Activated CD8-positive, alpha-beta T cell treated with anti-CD3 and anti-CD28 coated beads for 36 hours (primary cell): ENCODE results near the gene PELO. TPM values are rescaled to one million over a fixed set of nuclear protein-coding genes. Genes with fewer than 3 reads are reported as not detected.

ENCODE experiments used
- ATAC-seq: fragments of 200-7000 bp; cut with Tn5 transposase; one replicate; pipeline ENCODE4 v1.10.0; 2021; ENCODE audit warnings: mild to moderate bottlenecking, moderate library complexity
- CTCF ChIA-PET: fragments of 350-600 bp; sonication (Branson Sonifier 250); formaldehyde crosslinking; loops from one replicate; lab custom pipeline; 2021; ENCODE audit warnings: antibody characterized with exemption; lab: Charles Lee
- POLR2A ChIA-PET: fragments of 350-600 bp; sonication (Branson Sonifier 250); formaldehyde crosslinking; loops from one replicate; lab custom pipeline; 2021; ENCODE audit warnings: antibody characterized with exemption; lab: Charles Lee
- DNase-seq: peaks from one replicate; pipeline ENCODE4 v3.0.0-alpha.2; 2020
- H3K27ac Mint-ChIP-seq: one replicate; pipeline ENCODE4 v1.8.0; 2021; ENCODE audit warnings: mild to moderate bottlenecking, mixed read lengths
- H3K27me3 Mint-ChIP-seq: one replicate; pipeline ENCODE4 v1.8.0; 2021; ENCODE audit warnings: mixed read lengths
- H3K36me3 Mint-ChIP-seq: one replicate; pipeline ENCODE4 v1.8.0; 2021; ENCODE audit warnings: low read depth, mixed read lengths
- H3K4me1 Mint-ChIP-seq: one replicate; pipeline ENCODE4 v1.8.0; 2021; ENCODE audit warnings: low read depth, mixed read lengths
- H3K4me3 Mint-ChIP-seq: one replicate; pipeline ENCODE4 v1.8.0; 2021; ENCODE audit warnings: mild to moderate bottlenecking, moderate library complexity, mixed read lengths
- H3K9me3 Mint-ChIP-seq: one replicate; pipeline ENCODE4 v1.8.0; 2021; ENCODE audit warnings: mixed read lengths
- intact Hi-C: fragments of 100-400 bp; cut with micrococcal nuclease; formaldehyde crosslinking; loops from one replicate; pipeline ENCODE4 v1.10.0; 2022
- total RNA-seq, 2 experiments: library from RNA; stranded (reverse); gene quantifications; one replicate each; pipeline ENCODE4 v1.2.3, GENCODE V29; 2021
- TF ChIP-seq, protein P1 (sequence below): fragments of 200-600 bp; IDR thresholded peaks from one replicate; pipeline ENCODE4 v1.8.0; 2022; ENCODE audit warnings: antibody characterized with exemption, mild to moderate bottlenecking

The PELO gene
- total RNA-seq, 2 experiments from 2014 or later = 25.4 to 26.0 TPM

GRCh38 chr5:52829664-52830063, 41.9 kb downstream of the PELO start:
- intact Hi-C loops = no loop called here
- Mint-ChIP-seq H3K9me3 (peaks cover 6% of the 10 kb centered on the region), H3K27me3 (no peaks in the 10 kb centered on the region), H3K27ac (no peak overlapping the region), H3K4me3 (no peak overlapping the region), H3K36me3 (peaks cover 3% of the 10 kb centered on the region), H3K4me1 (peaks cover 16% of the 10 kb centered on the region)
- TF ChIP-seq, protein P1, sequence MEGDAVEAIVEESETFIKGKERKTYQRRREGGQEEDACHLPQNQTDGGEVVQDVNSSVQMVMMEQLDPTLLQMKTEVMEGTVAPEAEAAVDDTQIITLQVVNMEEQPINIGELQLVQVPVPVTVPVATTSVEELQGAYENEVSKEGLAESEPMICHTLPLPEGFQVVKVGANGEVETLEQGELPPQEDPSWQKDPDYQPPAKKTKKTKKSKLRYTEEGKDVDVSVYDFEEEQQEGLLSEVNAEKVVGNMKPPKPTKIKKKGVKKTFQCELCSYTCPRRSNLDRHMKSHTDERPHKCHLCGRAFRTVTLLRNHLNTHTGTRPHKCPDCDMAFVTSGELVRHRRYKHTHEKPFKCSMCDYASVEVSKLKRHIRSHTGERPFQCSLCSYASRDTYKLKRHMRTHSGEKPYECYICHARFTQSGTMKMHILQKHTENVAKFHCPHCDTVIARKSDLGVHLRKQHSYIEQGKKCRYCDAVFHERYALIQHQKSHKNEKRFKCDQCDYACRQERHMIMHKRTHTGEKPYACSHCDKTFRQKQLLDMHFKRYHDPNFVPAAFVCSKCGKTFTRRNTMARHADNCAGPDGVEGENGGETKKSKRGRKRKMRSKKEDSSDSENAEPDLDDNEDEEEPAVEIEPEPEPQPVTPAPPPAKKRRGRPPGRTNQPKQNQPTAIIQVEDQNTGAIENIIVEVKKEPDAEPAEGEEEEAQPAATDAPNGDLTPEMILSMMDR = no peak
- ATAC-seq (no peak), DNase-seq (no peak)
- POLR2A ChIA-PET = no interaction called here
- CTCF ChIA-PET = no interaction called here

- ChIA-PET CTCF (no interaction called here), POLR2A (no interaction called here)
- Mint-ChIP-seq H3K9me3 (peaks cover 6% of the 10 kb centered on the region), H3K27ac (no peak overlapping the region), H3K36me3 (peaks cover 3% of the 10 kb centered on the region), H3K4me3 (no peak overlapping the region), H3K27me3 (no peaks in the 10 kb centered on the region), H3K4me1 (peaks cover 9% of the 10 kb centered on the region)
- DNase-seq (no peak), ATAC-seq (no peak)
- TF ChIP-seq, protein P1 = no peak
- intact Hi-C loops = no loop called here
These were observed 42.9 kb downstream of the PELO start for GRCh38 chr5:52830650-52831049.

DNA sequence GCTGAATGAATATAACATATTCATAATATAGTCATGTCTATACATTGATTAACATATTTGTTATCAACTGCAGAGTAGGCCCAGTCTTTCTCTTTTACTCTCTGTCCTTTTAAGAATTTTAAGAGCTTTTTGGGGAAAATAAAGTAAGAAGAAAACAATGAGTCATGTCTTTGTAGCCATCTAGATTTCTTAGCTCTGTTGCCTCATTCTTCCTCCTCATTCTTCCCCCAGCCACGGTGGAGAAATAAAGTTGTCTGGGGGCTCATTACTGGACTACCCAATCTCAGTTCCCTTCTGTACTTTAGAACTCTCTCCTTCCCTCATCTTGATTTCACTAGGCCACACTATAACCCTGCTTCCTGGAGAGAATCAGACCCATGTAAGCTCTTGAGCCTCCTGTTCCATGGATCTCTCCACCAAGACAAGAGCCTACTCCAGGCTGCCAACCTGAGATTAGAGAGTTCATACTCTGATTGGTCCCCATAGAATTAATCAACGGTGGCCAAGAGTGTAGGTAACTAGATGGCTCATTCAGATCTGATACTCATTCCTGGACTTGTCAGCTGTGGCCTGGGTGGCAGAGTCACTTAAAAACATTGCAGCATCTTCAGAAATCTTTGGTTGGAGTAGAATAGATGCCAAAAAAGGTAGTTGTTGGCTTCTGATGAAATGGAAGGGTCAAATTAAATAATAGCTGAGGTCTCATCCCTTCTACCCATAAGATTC, 44.2 kb downstream of the PELO start:
- ChIA-PET POLR2A (interaction anchor here (1.5 kb wide), 1 partner anchor 32 kb away, joined by 6 read pairs; no protein-coding TSS in a partner anchor), CTCF (no interaction called here)
- Mint-ChIP-seq H3K36me3 (peaks cover 3% of the 10 kb centered on the region), H3K27me3 (no peaks in the 10 kb centered on the region), H3K9me3 (peaks cover 6% of the 10 kb centered on the region), H3K27ac (no peak overlapping the region), H3K4me3 (no peak overlapping the region), H3K4me1 (peaks cover 3% of the 10 kb centered on the region)
- intact Hi-C loops = no loop called here
- TF ChIP-seq, protein P1 = no peak
- no peak for ATAC-seq
- DNase-seq = no peak

GRCh38 chr5:52834320-52834719, 46.6 kb downstream of the PELO start:
- Mint-ChIP-seq H3K4me3 (no peak overlapping the region), H3K9me3 (no peaks in the 10 kb centered on the region), H3K4me1 (peaks cover 3% of the 10 kb centered on the region), H3K36me3 (no peaks in the 10 kb centered on the region), H3K27me3 (no peaks in the 10 kb centered on the region), H3K27ac (no peak overlapping the region)
- no peak for ATAC-seq
- CTCF ChIA-PET = no interaction called here
- POLR2A ChIA-PET = no interaction called here
- intact Hi-C loops = no loop called here
- DNase-seq = no peak
- TF ChIP-seq, protein P1 = no peak

DNA sequence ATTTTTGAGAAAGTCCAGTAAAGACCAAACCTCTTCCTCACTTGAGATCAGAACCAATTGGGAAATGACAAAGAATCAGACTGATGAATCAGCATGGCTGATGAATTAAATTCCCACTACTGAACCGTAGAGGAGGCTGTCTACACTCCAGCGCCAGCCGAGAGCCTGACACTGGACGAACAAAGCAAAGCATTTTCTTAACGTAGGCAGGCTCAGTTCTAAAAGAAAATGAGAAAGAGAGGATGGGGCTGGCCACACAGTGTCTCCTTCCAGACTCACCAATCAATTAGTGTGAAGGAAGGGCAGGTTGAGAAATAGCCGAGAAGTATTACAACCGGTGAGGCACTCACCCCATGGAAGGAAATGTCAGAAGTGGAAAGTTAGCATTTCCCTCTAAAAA, 49.4 kb downstream of the PELO start:
- POLR2A ChIA-PET = no interaction called here
- intact Hi-C loops = no loop called here

More for the DNA sequence above, 49.4 kb downstream of the PELO start:
- H3K9me3 Mint-ChIP-seq = no peaks in the 10 kb centered on the region
- CTCF ChIA-PET = no interaction called here
- ATAC-seq = no peak
- no peak overlapping the region for H3K27ac Mint-ChIP-seq
- no peaks in the 10 kb centered on the region for H3K27me3 Mint-ChIP-seq
- DNase-seq = no peak
- no peaks in the 10 kb centered on the region for H3K36me3 Mint-ChIP-seq
- H3K4me3 Mint-ChIP-seq = no peak overlapping the region
- TF ChIP-seq, protein P1 = no peak
- peaks cover 2% of the 10 kb centered on the region for H3K4me1 Mint-ChIP-seq

Other genes starting within 250 kb of the PELO start
- gene ITGA1, start within 50 bp of the PELO start, total RNA-seq = 1 to 10 TPM; 5.1 to 6.0 TPM
- under 1 TPM; 0.74 to 0.86 TPM for gene ITGA2, start 201.4 kb downstream of the PELO start, total RNA-seq